ENCODE measurements around the gene SNTB2.
"Not testable (repeated sequence)": the region's sequence is repeated elsewhere in the genome, so short reads cannot be mapped to it uniquely, and the experiment has no call there.

The SNTB2 gene

DNA sequence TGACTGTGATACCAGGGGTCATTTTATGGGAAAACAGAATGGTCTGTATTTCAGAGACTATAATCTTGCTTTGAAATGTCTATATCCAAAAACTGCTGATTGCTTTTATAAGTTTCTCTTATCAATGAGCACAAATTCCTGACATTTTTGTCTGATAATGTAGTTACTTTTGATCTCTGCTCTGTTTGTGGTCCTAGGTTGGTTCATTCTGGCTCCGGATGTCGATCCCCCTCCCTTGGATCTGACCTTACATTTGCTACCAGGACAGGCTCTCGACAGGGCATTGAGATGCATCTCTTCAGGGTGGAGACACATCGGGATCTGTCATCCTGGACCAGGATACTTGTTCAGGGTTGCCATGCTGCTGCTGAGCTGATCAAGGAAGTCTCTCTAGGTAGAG is 96.9 kb downstream of the SNTB2 start:
- in situ Hi-C loops (cut with MboI; ENCODE audit: low sequenced_read_pairs) = loop anchor here (10.0 kb wide), 1 partner anchor 129 kb away; no protein-coding TSS in a partner anchor

- in situ Hi-C loops (cut with MboI; ENCODE audit: low sequenced_read_pairs) = loop anchor here (10.0 kb wide), 1 partner anchor 130 kb away; no protein-coding TSS in a partner anchor
Observed at GRCh38 chr16:69285240-69285639, 98.3 kb downstream of the SNTB2 start.

GRCh38 chr16:69286941-69287713 is 100.2 kb downstream of the SNTB2 start:
- in situ Hi-C loops (cut with MboI; ENCODE audit: low sequenced_read_pairs) = loop anchor here (10.0 kb wide), 1 partner anchor 132 kb away; no protein-coding TSS in a partner anchor

- in situ Hi-C loops (cut with MboI; ENCODE audit: low sequenced_read_pairs) = not testable (repeated sequence)
Observed at GRCh38 chr16:69291657-69292056, 104.7 kb downstream of the SNTB2 start.

- in situ Hi-C loops (cut with MboI; ENCODE audit: low sequenced_read_pairs) = no loop called here
Observed at GRCh38 chr16:69293401-69293800, 106.4 kb downstream of the SNTB2 start.

DNA sequence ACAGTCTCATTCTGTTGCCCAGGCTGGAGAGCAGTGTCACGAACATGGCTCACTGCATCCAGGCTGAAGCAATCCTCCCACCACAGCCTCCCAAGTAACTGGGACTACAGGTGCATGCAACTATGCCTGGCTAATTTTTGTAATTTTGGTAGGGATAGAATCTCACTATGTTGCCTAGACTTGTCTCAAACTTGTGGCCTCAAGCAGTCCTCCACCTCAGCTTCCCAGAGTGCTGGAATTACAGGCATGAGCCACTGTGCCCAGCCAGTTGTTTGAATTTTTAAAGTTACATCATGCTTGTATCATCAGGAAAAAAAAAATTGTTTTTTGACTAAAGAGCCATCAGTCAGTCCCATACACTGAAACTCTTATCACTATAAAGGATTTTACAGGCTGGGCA is 107.1 kb downstream of the SNTB2 start:
- in situ Hi-C loops (cut with MboI; ENCODE audit: low sequenced_read_pairs) = no loop called here

- in situ Hi-C loops (cut with MboI; ENCODE audit: low sequenced_read_pairs) = not testable (repeated sequence)
Observed at GRCh38 chr16:69296771-69297170, 109.8 kb downstream of the SNTB2 start.

DNA sequence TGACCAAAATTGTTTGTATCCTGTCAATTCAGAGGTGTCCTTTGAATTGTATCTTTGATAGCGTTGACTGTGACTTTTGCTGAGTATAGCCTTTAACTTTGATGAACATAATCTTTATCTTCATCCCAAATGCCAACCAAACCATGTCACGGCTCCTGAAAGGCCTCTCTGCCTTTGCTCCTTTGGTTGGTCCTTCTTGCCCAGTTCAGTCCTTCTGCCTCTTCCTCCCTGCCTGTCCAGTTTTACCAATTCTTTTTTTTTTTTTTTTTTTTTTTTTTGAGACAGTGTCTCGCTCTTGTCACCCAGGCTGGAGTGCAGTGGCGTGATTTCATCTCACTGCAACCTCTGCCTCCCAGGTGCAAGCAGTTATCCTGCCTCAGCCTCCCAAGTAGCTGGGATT is 111.3 kb downstream of the SNTB2 start:
- in situ Hi-C loops (cut with MboI; ENCODE audit: low sequenced_read_pairs) = no loop called here

GRCh38 chr16:69301187-69301586 is 114.2 kb downstream of the SNTB2 start:
- in situ Hi-C loops (cut with MboI; ENCODE audit: low sequenced_read_pairs) = no loop called here

DNA sequence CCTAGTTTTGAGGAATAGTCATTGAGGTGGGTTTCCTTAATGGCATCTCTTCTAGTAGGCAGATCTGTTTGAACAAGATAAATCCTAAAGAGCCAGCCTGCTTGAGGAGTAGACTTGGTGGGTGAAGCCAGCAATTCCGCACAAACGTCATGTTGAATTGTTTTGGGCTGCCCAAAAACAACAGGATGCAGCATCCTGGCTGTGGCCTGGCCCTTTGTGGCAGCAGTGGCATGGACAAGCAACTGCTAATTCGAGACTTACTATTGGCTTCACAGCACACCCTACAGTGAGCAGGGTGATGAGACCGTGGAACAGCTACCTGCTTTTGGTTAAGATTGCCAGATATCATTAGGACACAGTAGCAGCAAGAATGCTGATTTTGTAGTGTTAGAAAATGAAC is 114.9 kb downstream of the SNTB2 start:
- in situ Hi-C loops (cut with MboI; ENCODE audit: low sequenced_read_pairs) = no loop called here

GRCh38 chr16:69302301-69302700 is 115.3 kb downstream of the SNTB2 start:
- in situ Hi-C loops (cut with MboI; ENCODE audit: low sequenced_read_pairs) = no loop called here

- in situ Hi-C loops (cut with MboI; ENCODE audit: low sequenced_read_pairs) = no loop called here
Observed at GRCh38 chr16:69306031-69306430, 119.1 kb downstream of the SNTB2 start.

GRCh38 chr16:69307091-69307490 is 120.1 kb downstream of the SNTB2 start:
- in situ Hi-C loops (cut with MboI; ENCODE audit: low sequenced_read_pairs) = no loop called here

- in situ Hi-C loops (cut with MboI; ENCODE audit: low sequenced_read_pairs) = no loop called here
Observed at GRCh38 chr16:69307856-69308255, 120.9 kb downstream of the SNTB2 start.

DNA sequence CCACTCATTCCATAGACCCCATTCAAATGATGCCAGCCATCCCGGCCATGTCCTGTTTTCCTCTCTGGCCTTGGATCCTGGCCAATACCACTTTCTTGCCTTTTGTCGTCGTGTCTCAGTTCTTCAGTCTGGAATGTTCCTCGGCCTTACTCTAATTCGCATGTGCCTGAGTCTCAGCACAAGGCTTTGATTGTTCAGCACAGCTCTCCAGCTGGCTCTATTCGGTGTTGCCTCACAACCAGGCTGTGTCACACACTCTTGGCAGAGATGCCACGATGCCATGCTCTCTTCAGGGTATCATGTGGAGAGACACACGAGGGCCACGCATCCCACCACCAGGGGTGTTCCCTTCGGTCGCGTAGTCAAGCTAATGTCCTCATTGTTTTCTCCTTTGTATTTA is 122.4 kb downstream of the SNTB2 start:
- in situ Hi-C loops (cut with MboI; ENCODE audit: low sequenced_read_pairs) = no loop called here

- in situ Hi-C loops (cut with MboI; ENCODE audit: low sequenced_read_pairs) = no loop called here
Observed at GRCh38 chr16:69310653-69311532, 123.9 kb downstream of the SNTB2 start, which contains the start of gene VPS4A. VPS4A (plus strand) TSS chr16:69311350; CDS start chr16:69311512, 162 bp downstream.

- in situ Hi-C loops (cut with MboI; ENCODE audit: low sequenced_read_pairs) = no loop called here
Observed at GRCh38 chr16:69311533-69312387, 124.8 kb downstream of the SNTB2 start.

DNA sequence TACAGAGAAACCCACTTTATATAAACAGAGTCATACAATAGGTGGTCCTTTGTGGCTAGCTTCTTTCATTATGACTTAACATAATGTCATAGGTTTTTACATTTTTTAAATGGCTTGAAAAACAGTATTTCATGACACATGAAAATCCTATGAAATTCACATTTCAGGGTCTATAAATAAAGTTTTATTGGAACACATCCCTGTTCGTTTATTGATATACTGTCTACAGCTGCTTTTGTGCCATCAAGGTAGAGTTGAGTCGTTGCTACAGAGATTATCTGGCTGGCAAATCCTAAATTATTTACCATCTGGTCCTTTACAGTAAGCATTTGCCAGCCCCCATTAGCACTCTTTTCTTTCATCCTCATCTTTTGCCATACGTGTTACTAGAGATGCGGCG is 126.5 kb downstream of the SNTB2 start:
- in situ Hi-C loops (cut with MboI; ENCODE audit: low sequenced_read_pairs) = no loop called here

DNA sequence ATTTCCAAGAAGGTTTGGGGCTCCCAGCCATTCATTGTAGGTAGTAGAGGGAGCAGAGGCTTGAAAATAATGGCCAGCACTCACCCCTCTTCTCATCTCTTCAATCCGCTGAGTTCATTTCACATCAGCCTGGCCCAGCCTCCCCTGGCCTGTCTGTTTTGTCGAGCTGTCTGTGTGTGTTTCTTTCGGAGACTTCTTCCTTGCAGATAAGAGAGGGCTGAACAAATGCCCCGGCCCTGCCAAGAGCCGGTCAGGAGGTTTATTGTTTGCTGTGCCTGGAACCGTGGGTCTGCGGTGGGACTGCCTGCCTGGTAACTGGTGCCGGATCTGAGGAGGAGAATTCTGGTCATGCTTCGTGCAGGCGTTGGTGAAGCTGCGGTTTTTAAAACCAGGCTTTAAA is 127.6 kb downstream of the SNTB2 start:
- in situ Hi-C loops (cut with MboI; ENCODE audit: low sequenced_read_pairs) = no loop called here

DNA sequence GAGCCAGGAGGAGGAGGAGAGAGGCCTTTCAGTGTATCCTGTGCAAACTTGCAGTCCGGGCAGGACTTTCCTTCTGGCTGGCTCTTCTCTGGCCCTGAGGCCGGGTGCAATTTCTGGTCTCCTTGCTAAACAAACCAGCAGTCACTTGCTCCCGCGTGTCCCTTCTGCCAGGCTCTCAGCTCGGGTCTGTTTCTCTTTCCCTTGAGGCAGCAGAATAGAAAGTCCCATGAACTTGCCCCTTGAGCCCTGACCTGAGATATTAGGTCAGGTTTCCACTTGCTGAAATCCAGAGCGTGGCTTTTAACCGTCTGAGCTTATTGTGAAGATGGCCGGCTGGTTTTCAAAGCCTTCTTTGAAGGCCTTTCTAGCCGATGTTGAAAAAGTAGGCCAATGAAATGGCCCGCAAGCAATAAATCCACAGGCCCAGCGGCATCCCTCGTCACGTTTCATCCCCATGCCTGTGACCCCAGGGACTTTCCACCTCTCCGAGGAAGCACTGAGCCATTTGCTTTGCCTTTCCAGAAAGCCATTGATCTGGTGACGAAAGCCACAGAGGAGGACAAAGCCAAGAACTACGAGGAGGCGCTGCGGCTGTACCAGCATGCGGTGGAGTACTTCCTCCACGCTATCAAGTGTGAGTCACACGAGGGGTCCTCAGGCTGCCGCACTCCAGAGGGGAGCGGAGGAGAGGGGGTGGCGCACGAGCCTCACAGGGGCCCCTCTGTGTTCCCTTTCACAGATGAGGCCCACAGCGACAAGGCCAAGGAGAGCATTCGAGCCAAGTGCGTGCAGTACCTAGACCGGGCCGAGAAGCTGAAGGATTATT is 128.7 kb downstream of the SNTB2 start:
- in situ Hi-C loops (cut with MboI; ENCODE audit: low sequenced_read_pairs) = no loop called here
